DOHH2 (cell line): ENCODE results near the gene CYB561A3.

ENCODE experiments used
- H3F3A ChIP-seq: fragments of 200-600 bp; sonication (generic), shearing (Covaris generic); 2 replicates; pipeline ENCODE4 v1.6.0; 2016; ENCODE audit warnings: antibody characterized with exemption, mild to moderate bottlenecking; ENCODE audit not compliant: control insufficient read depth, insufficient read depth
- H3K27ac ChIP-seq: fragments of 200-600 bp; sonication (generic); 2 replicates; pipeline ENCODE4 v1.5.1; 2014; ENCODE audit warnings: low read depth, mild to moderate bottlenecking, low read length, moderate library complexity
- H3K27me3 ChIP-seq: fragments of 200-600 bp; sonication (generic); 2 replicates; pipeline ENCODE4 v1.6.1; 2014; ENCODE audit warnings: mild to moderate bottlenecking, low read length, mixed read lengths; ENCODE audit not compliant: control insufficient read depth
- H3K36me3 ChIP-seq: fragments of 200-600 bp; sonication (generic); 2 replicates; pipeline ENCODE4 v1.6.1; 2014; ENCODE audit warnings: mild to moderate bottlenecking, low read length, moderate library complexity, mixed read lengths; ENCODE audit not compliant: control insufficient read depth
- H3K4me1 ChIP-seq: fragments of 200-600 bp; sonication (generic); 2 replicates; pipeline ENCODE4 v1.6.1; 2014; ENCODE audit warnings: mild to moderate bottlenecking, low read length, mixed read lengths; ENCODE audit not compliant: control insufficient read depth
- H3K4me2 ChIP-seq: fragments of 200-600 bp; sonication (generic); 2 replicates; pipeline ENCODE4 v1.6.0; 2014; ENCODE audit warnings: mild to moderate bottlenecking, low read length, moderate library complexity
- H3K4me3 ChIP-seq: fragments of 200-600 bp; sonication (generic); 2 replicates; pipeline ENCODE4 v1.5.1; 2014; ENCODE audit warnings: mild to moderate bottlenecking, low read length, mixed read lengths
- H3K79me2 ChIP-seq: fragments of 200-600 bp; sonication (generic); 2 replicates; pipeline ENCODE4 v1.6.1; 2014; ENCODE audit warnings: mild to moderate bottlenecking, low read length, mixed read lengths; ENCODE audit not compliant: control insufficient read depth
- H3K9me2 ChIP-seq: fragments of 200-600 bp; sonication (generic); replicated peaks from 2 replicates; pipeline ENCODE4 v1.6.1; 2014; ENCODE audit warnings: mild to moderate bottlenecking, low read length, mixed read lengths; ENCODE audit not compliant: control insufficient read depth
- H3K9me3 ChIP-seq: fragments of 200-600 bp; sonication (generic); 2 replicates; pipeline ENCODE4 v1.6.1; 2014; ENCODE audit warnings: antibody characterized with exemption, low read length, mixed read lengths; ENCODE audit not compliant: control insufficient read depth, insufficient read depth
- H4K20me1 ChIP-seq: fragments of 200-600 bp; sonication (generic); 2 replicates; pipeline ENCODE4 v1.6.0; 2014; ENCODE audit warnings: low read depth, mild to moderate bottlenecking, antibody characterized with exemption, low read length, moderate library complexity; ENCODE audit not compliant: control insufficient read depth, insufficient read depth
- CTCF ChIP-seq: fragments of 200-600 bp; sonication (generic); IDR thresholded peaks from one replicate; pipeline ENCODE4 v1.5.1; 2014; ENCODE audit warnings: antibody characterized with exemption, mild to moderate bottlenecking, low read depth, low read length; ENCODE audit not compliant: poor library complexity, severe bottlenecking
- EZH2phosphoT487 ChIP-seq: fragments of 200-600 bp; sonication (generic); IDR thresholded peaks from 2 replicates; pipeline ENCODE4 v1.6.1; 2017; ENCODE audit warnings: borderline replicate concordance, mild to moderate bottlenecking, antibody characterized with exemption, low read length, moderate library complexity, mixed read lengths

The CYB561A3 gene

GRCh38 chr11:61362542-61362875 lies 827 bp upstream of the CYB561A3 start:
- H3K9me3 ChIP-seq: no peaks in the 10 kb centered on the region
- no peaks in the 10 kb centered on the region for H3K27me3 ChIP-seq
- H3K36me3 ChIP-seq: peaks cover 75% of the 10 kb centered on the region
- no peaks in the 10 kb centered on the region; the same call in 1 of the 2 replicates for H4K20me1 ChIP-seq
- peaks cover 30% of the 10 kb centered on the region for H3F3A ChIP-seq
- no peak for TF ChIP-seq CTCF
- TF ChIP-seq EZH2phosphoT487: no peak
- peak overlapping the region; percentile 98 for H3K27ac ChIP-seq
- H3K4me2 ChIP-seq: peak overlapping the region; percentile 98
- H3K4me3 ChIP-seq: peak overlapping the region; percentile 99
- no peaks in the 10 kb centered on the region for H3K9me2 ChIP-seq
- H3K79me2 ChIP-seq: peaks cover 66% of the 10 kb centered on the region
- H3K4me1 ChIP-seq: peaks cover 40% of the 10 kb centered on the region

- Histone ChIP-seq H4K20me1 (no peaks in the 10 kb centered on the region; the same call in 1 of the 2 replicates), H3K4me1 (peaks cover 52% of the 10 kb centered on the region), H3K4me3 (peak overlapping the region; percentile 99), H3K27me3 (no peaks in the 10 kb centered on the region), H3K79me2 (peaks cover 66% of the 10 kb centered on the region), H3K36me3 (peaks cover 69% of the 10 kb centered on the region), H3K9me3 (no peaks in the 10 kb centered on the region), H3K4me2 (peak overlapping the region; percentile 98), H3K27ac (peak overlapping the region; percentile 98), H3K9me2 (no peaks in the 10 kb centered on the region), H3F3A (peaks cover 41% of the 10 kb centered on the region)
- TF ChIP-seq CTCF (no peak), EZH2phosphoT487 (no peak)
Observed at GRCh38 chr11:61361237-61361740, 393 bp downstream of the CYB561A3 start.

GRCh38 chr11:61359516-61359915 lies 2.2 kb downstream of the CYB561A3 start:
- H3K27ac ChIP-seq: peak overlapping the region; percentile 98
- peak overlapping the region; percentile 99 for H3K4me3 ChIP-seq

More at GRCh38 chr11:61359516-61359915, 2.2 kb downstream of the CYB561A3 start:
- Histone ChIP-seq H3K4me1 (peaks cover 70% of the 10 kb centered on the region), H3K27me3 (no peaks in the 10 kb centered on the region), H3K9me3 (no peaks in the 10 kb centered on the region), H3K9me2 (no peaks in the 10 kb centered on the region), H4K20me1 (no peaks in the 10 kb centered on the region; the same call in 1 of the 2 replicates), H3K36me3 (peaks cover 68% of the 10 kb centered on the region), H3F3A (peaks cover 42% of the 10 kb centered on the region), H3K4me2 (peak overlapping the region; percentile 98), H3K79me2 (peaks cover 75% of the 10 kb centered on the region)
- TF ChIP-seq EZH2phosphoT487: no peak
- no peak for TF ChIP-seq CTCF
